GM18907 (cell line): ENCODE measurements around the gene CCSER1.

Experiments used
- ATAC-seq: cut with Tn5 transposase; IDR thresholded peaks from one replicate; pipeline ENCODE4 v1.9.1; 2021; ENCODE audit warnings: mild to moderate bottlenecking, moderate library complexity; ENCODE audit not compliant: unreplicated experiment

CCSER1 gene

DNA sequence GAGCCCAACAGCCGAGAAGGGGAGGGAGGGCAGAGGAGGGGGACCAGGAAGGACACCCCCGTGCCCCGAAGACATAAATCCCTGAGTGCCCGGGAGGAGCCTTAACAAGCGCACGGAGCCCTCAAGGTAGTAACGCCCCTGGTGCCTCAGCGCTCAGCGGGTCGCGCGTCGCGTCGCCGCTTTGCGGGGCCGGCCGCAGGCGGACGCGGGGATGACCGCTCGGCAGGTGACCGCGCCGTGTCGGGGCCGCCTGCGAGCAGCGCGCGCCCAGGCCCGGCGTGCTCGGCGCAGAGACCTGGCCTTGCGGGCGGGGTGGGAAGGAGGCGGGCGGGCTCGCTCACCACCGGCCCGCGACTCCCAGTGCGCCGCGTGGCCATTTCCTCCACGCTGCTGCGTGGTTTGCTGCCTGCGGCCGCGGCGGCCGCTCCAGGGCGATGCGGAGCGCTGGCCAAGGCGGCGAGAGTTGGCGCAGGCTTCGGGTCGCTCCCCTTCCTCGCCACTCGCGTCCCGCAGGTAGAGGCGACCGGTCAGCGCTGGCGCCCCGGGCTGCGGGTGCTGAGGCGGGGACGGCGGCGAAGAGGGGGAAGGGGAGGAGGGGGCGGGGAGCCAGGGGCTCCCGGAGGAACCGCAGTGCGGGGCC, 632 bp downstream of the CCSER1 start:
- ATAC-seq: peak; percentile 33

- ATAC-seq: no peak
These were observed 1.8 kb downstream of the CCSER1 start for GRCh38 chr4:90128961-90129495.

GRCh38 chr4:90130076-90130475, 2.9 kb downstream of the CCSER1 start:
- ATAC-seq: no peak

- no peak for ATAC-seq
These were observed 10.4 kb downstream of the CCSER1 start for GRCh38 chr4:90137555-90137954.

GRCh38 chr4:90142081-90142480, 14.9 kb downstream of the CCSER1 start:
- no peak for ATAC-seq

DNA sequence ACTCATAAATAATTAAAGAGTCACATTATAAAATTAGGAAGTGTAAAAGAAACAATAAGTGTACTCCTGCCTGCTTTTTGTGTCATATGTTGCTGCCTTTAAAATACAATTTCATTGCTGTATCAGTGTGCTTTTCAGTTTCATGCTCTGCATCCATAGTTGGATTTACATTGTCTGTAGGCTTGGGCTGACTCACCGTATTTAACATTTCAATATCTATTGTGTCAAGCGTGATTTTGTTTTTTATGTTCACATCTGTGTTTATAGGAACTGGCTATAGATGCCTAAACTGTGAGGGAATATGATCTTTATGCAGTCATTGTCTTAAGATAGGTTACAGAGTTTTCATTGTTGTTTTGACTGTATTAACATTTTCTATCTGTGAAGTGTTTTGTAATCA, 18.1 kb downstream of the CCSER1 start:
- no peak for ATAC-seq

GRCh38 chr4:90146306-90146705, 19.1 kb downstream of the CCSER1 start:
- ATAC-seq: no peak

DNA sequence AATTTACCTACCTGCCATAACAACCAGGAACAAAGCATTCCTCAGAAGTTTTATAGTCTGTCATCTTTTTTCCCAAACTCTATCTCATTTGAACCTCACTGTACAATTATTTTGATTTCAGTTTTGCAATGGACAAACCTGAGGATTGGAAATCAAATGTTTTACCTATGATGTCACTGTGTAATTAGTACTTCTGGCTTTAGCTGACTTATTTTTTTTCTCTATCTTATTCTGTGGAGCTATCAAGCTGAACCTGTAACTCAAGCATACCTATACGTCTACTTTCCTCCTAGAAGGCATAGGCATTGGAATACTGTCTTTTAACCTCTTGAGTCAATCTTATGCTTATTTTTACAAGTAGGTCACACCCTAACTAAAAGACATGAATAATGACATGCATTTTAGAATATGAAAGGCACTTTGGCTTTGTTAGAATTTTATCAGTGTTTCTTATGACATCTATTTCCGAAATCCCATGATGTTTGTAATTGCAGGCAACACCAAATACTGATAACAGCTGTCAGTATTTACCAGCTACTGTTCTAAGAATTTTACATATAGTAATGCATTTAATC, 21.5 kb downstream of the CCSER1 start:
- no peak for ATAC-seq

GRCh38 chr4:90152024-90152423, 24.8 kb downstream of the CCSER1 start:
- no peak for ATAC-seq

GRCh38 chr4:90159193-90159592, 32.0 kb downstream of the CCSER1 start:
- no peak for ATAC-seq

DNA sequence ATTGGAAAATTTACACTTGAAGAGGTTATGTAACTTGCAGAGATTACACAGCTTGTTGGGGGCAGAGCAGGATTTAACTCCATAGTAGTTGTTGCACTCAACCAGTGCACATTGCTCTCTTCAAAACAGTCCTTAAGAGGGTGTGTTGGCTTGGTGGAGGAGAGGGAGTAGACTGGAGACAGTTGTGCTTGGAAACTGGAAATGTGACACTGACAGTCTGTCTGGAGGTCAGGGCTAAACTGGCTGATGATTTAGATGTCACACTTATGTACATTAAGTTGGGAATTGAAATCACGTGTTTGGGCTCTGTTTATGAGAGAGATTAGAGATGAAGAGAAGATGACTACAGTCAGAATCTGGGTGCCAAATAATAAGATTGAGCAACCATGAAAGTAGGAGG, 32.9 kb downstream of the CCSER1 start:
- ATAC-seq: no peak

GRCh38 chr4:90162566-90162965, 35.4 kb downstream of the CCSER1 start:
- ATAC-seq: no peak

DNA sequence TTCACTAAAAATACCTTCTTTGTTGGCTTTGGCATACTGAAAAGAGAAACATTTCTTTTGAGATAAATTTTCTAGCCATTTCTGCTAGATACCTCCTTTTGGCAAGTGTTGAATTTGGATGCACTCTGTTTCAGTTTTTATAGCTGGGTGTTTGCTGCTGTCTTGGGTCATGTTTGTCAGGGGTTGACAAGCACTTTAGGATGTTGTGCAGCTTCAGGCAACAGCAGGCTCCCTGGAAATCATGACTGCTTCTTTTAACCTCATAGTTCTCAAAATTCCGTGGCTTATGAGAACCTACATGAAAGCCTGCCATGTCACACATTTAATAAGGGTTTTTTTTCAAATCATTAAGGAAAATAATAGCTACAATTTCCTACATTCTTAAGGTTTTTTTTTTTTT, 36.7 kb downstream of the CCSER1 start:
- no peak for ATAC-seq

- ATAC-seq: no peak
These were observed 38.7 kb downstream of the CCSER1 start for GRCh38 chr4:90165883-90166282.

DNA sequence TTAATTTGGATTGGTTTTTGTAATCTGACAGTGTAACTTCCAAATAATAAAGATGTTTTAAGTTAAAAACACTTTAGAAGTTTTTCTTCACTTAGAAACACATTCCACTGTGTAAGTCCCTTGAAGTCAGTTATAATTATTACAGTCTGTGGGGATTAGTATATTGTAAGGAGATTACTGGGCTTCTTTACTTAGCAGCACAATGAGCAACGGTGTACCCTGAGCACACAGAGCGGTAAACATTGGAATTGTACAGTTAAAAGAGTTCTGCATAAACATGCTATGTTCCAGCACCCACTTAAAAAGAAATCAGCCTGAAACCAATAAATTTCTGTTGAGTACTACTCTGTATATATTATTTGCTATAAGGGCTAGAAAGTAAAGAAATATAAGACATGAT, 44.3 kb downstream of the CCSER1 start:
- ATAC-seq: no peak

DNA sequence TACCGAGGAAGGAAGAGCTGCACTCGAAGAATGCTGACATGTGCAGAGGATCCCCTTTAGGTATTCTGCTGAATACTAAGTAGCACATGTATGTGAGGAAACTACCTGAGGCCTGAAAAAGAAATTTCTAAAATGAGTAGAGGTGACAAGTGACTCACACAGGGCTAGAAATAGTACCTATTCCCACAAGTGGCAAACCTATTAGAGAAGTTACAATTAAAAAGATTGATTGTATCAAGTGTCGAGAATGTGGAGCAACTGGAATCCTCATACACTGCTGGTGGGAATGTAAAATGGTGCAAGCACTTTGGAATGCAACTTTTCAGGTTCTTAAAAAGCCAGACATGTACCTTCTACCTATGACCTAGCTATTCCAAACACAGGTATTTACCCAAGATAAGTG, 47.4 kb downstream of the CCSER1 start:
- ATAC-seq: no peak

DNA sequence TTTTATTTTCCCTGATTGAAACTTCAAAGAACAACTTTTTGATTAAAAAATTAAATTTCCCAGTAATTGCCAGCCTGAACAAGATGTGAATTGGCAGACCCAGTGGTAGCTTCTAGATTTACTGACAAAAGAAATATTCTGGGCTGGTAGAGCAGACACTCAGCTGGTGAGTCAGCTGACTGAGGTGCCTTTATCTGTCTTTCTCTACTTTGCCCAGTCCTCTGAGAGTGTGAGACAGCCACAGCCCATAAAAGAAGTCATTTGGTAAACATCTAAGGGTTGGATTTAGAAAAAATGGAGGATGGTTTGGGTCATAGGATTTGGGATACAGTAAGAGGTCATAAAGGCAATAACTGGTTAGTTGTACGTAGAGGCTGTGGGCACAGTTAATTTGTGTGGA, 54.5 kb downstream of the CCSER1 start:
- ATAC-seq: no peak

GRCh38 chr4:90183254-90183653, 56.1 kb downstream of the CCSER1 start:
- no peak for ATAC-seq

DNA sequence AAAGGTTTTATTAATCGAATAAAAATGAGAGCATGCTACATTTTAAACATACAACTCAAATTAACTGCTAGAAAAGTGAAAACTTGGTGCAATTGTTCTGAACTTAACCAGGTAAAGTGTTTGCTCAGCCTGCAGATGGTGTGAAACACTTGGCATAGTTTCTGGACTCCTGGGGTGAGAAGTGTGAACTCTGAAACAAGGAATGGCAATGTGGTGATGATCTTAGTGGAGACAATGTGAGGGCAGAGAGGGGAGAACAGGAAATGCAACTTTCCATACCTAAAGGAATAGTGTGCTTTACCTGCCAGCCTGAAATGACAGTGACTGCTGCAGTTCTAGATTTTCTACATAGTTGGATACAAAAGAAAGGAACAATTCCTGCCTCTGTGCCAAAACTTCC, 57.4 kb downstream of the CCSER1 start:
- ATAC-seq: no peak

GRCh38 chr4:90185416-90185815, 58.2 kb downstream of the CCSER1 start:
- no peak for ATAC-seq

- ATAC-seq: no peak
These were observed 59.0 kb downstream of the CCSER1 start for GRCh38 chr4:90186229-90186628.

DNA sequence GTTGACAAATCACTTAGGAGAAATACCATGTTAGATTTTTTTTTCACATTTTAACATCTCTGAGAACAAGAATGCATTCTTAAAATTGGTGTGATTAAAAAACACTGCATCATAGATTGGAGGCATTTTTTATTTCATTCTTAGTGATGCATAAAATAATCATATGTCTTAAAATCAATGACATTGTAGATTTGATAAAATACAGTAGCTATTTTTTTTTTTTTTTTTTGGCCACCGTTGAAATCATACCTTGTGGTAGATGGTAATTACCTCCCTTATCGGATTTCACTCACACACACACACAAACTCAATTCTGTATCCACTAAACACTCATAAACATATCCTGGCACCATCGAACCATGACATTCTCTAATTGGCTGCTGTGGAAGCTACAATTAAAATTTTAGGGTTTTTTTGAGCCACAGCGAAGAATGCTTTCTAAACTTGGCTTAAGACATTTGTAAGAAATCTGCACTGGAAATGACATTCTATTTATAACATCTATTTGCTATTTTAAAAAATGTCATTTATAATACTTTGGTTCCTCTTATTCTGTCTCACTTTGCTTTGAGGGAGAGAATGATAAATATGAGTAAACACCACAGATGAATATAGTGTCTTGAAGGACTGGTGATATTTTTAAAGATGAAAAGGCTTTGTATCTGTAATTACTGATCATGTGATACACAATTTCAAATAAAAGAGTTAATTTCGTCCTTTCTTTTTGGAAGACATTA, 60.1 kb downstream of the CCSER1 start:
- no peak for ATAC-seq
